Measurements from ENCODE around the gene ALS2CL.

ALS2CL gene

DNA sequence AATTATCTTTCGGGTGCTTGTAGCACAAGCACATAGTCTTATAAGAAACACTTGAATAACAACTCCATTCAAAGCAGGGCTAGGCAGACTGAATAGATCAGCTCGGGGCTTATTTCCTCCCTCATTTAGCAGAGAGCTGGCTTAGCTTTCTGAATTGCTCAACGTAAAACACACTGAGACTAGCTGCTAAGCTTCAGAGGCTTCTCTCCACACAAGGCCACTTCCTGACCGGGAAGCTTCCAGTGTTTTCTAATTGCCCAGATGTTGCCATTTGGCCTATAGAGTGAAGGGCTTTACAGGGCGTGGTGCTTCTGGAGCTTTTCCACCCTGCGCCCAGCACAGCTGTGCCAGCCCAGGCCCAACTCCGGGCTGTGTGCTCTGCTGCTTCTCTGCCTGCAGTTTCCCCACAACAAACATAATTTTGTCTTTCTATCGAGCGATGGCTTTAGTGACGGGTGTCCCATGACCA, 64.5 kb downstream of the ALS2CL start:
- no peak for DNase-seq (ENCODE audit: low read depth)
- TF ChIP-seq, protein P1, sequence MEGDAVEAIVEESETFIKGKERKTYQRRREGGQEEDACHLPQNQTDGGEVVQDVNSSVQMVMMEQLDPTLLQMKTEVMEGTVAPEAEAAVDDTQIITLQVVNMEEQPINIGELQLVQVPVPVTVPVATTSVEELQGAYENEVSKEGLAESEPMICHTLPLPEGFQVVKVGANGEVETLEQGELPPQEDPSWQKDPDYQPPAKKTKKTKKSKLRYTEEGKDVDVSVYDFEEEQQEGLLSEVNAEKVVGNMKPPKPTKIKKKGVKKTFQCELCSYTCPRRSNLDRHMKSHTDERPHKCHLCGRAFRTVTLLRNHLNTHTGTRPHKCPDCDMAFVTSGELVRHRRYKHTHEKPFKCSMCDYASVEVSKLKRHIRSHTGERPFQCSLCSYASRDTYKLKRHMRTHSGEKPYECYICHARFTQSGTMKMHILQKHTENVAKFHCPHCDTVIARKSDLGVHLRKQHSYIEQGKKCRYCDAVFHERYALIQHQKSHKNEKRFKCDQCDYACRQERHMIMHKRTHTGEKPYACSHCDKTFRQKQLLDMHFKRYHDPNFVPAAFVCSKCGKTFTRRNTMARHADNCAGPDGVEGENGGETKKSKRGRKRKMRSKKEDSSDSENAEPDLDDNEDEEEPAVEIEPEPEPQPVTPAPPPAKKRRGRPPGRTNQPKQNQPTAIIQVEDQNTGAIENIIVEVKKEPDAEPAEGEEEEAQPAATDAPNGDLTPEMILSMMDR (IDR thresholded peaks at IDR 0.05; ENCODE audit: control insufficient read depth, extremely low read depth, insufficient read depth): no peak
- H3K4me3 ChIP-seq (ENCODE audit: low read depth, low read length): no peak overlapping the region

DNA sequence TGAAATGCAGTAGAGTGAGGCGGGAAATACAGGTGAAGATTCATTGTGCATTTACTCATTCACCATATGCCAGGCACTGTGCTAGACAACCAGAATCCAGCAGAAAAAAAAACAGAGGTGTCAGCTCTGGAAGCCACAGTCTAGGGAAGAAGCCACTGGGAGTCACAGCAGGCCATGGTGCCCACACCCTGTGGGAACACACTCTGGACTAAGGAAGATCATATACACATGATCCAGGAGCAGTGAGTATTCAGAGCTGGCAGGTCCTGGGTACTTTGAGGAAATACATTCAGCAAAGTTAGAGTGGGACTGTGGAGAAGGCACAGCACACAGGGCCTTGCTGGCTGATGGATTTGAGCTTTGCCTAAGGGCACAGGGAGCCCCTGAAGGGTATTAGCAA, 66.4 kb downstream of the ALS2CL start:
- TF ChIP-seq, protein P1 (IDR thresholded peaks at IDR 0.05; ENCODE audit: control insufficient read depth, extremely low read depth, insufficient read depth): no peak
- DNase-seq (ENCODE audit: low read depth): no peak
- no peak overlapping the region for H3K4me3 ChIP-seq (ENCODE audit: low read depth, low read length)

DNA sequence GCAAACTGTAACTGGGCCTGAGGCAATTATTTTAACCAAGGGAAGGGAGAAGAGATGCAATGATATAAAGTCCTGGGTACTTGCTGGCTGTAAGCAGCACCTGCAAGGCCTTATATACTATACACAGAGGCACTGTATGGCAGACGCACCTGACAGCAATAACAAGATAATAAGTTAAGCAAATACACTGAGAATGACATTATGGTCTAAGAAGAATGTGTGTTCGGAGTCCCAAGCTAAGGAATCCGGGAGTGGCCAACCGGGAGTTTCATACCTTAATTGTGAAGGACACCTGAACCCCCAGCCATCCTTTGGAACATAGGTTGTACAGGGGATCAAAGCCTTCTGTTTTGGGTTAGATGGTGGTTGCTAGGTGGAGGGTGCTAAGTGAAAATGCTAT, 67.4 kb downstream of the ALS2CL start:
- no peak for DNase-seq (ENCODE audit: low read depth)
- no peak overlapping the region for H3K4me3 ChIP-seq (ENCODE audit: low read depth, low read length)
- TF ChIP-seq, protein P1 (IDR thresholded peaks at IDR 0.05; ENCODE audit: control insufficient read depth, extremely low read depth, insufficient read depth): no peak

DNA sequence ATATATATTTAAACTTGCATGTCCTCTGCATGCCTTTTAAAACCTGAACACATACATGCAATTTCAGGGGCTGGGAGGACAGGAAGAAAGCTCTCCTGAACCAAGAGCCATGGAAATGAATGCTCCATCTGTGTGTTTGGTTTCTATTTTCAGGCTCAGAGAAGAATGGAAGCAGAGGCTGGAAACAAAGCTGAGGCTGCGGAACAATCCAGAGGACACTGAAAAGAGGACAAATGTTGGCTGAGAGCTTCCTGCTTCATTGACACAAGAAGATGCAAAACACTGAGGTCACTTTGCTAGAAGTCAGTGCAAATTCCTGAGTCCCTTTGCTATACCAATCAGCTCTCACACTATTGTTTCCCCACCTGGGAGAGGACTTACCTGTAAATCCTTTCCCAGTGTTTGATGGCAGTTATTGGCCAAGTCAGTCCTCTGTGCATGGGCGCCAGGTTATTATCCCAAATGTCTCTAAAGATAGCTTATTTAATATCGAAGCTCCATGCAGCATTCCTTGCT, 68.4 kb downstream of the ALS2CL start:
- DNase-seq (ENCODE audit: low read depth): no peak
- TF ChIP-seq, protein P1 (IDR thresholded peaks at IDR 0.05; ENCODE audit: control insufficient read depth, extremely low read depth, insufficient read depth): no peak
- H3K4me3 ChIP-seq (ENCODE audit: low read depth, low read length): no peak overlapping the region

DNA sequence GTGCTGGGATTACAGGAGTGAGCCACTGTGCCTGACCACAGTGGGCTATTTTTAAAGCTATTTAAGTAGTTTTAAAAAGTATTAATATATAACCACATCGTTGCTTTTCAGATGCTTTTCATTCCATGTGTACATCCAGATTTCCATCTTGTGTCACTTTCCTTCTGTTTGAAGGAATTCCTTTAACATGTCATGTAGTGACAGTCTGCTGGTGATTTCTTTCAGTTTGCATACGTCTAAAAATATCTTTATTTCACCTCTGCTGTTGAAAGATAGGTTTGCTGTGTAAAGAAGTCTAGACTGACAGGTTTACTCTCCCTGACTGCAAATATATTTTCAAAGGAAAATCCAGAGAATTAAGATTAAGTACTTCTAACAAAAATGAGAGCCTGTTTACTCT, 68.9 kb downstream of the ALS2CL start:
- H3K4me3 ChIP-seq (ENCODE audit: low read depth, low read length): no peak overlapping the region
- TF ChIP-seq, protein P1 (IDR thresholded peaks at IDR 0.05; ENCODE audit: control insufficient read depth, extremely low read depth, insufficient read depth): no peak
- no peak for DNase-seq (ENCODE audit: low read depth)

DNA sequence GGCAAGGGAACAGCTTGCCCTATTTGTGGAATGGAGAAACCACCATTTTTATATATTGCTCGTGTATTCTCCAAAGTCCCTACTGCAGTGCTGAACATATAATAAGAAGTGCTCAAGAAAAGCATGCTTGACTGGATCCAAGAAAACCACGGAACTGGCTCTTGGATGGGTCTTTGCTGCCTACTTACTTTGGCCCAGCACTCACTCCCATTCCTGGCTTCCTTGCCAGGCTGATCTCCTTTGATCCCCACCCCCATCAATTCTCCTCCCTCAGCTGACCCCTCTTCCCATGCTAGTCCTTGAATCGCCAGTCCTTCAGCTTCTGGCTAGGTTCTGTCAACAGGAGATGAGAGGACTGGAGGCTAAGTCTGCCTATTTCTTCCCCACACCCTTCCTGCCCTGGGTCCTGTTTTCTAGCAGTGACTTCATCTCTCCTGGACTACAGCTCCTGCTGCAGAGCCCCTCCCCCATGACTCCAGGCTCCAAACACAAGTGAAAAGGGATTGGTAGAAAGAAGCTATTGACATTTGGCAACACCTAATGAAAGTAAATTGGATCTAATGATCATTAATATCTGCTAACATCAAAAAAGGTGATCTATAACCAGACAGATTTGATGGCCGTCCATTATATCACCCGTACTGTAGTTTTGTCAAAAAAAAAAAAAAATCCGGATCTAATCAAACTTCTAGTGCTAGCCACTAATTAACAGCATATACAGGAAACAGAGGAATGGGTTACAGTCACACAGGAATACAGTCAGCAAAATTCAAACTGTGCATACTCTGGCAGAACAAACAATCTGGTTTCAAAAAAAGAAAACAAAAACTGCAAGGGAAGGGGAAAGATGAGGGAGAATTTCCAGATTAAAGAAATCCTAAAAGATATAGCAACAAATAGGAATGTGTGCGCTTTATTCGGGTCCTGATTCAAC, 73.4 kb downstream of the ALS2CL start:
- TF ChIP-seq, protein P1 (IDR thresholded peaks at IDR 0.05; ENCODE audit: control insufficient read depth, extremely low read depth, insufficient read depth): no peak
- no peak overlapping the region for H3K4me3 ChIP-seq (ENCODE audit: low read depth, low read length)

More for the DNA sequence above, 73.4 kb downstream of the ALS2CL start:
- DNase-seq (ENCODE audit: low read depth): no peak

Data from LNCaP clone FGC (cell line).